Pancreas (tissue), 10 donors: ENCODE data around the gene NTN1. TPM values are rescaled to one million over a fixed set of nuclear protein-coding genes. Genes with fewer than 3 reads are reported as not detected.

Source experiments
- ATAC-seq, 4 donors: fragments of 200-7000 bp; cut with Tn5 transposase; one replicate each; pipeline versions ENCODE4 v1.8.0 to v1.9.1; 2020; ENCODE audit warnings: mild to moderate bottlenecking in 4 of 4, moderate library complexity in 4 of 4
- DNase-seq, 6 donors: peaks; one replicate each; pipeline ENCODE4 v3.0.0-alpha.2; 2020
- FAIRE-seq: peaks from 2 replicates; lab custom pipeline; 2012; peaks lifted over from hg19 to GRCh38; lab: Jason Lieb, UNC
- H3K27ac ChIP-seq, 4 donors: fragments of 200-600 bp; sonication (generic); 1 replicate in 3 of 4; 2 replicates in 1 of 4; pipeline versions ENCODE4 v1.5.0 to v1.8.0; 2020
- H3K27me3 ChIP-seq, 4 donors: fragments of 200-600 bp; one replicate each; pipeline ENCODE4 v1.8.0; 2021
- H3K36me3 ChIP-seq, 3 donors: fragments of 200-600 bp; sonication (generic) in 1 of 3; one replicate each; pipeline versions ENCODE4 v1.5.0 to v1.8.0; 2020 to 2021
- H3K4me1 ChIP-seq, 3 donors: fragments of 200-600 bp; one replicate each; pipeline ENCODE4 v1.8.0; 2021
- H3K4me3 ChIP-seq, 4 donors: fragments of 200-600 bp; sonication (generic) in 2 of 4; one replicate each; pipeline versions ENCODE4 v1.5.0 to v1.8.0; 2020 to 2021
- H3K9me3 ChIP-seq, 4 donors: fragments of 200-600 bp; one replicate each; pipeline ENCODE4 v1.8.0; 2021
- WGBS, 2 donors: extraction: QIAGEN DNeasy Blood & Tissue Kit; methylation state at CpG; one replicate each; pipeline ENCODE4 v1.1.7; 2013; 5-methylcytosine and 5-hydroxymethylcytosine counted together
- intact Hi-C, 3 donors: fragments of 100-400 bp; cut with DNase I; formaldehyde crosslinking; loops; one replicate each; pipeline versions ENCODE4 v1.11.1 to v1.14.2; 2022
- polyA plus RNA-seq, 2 donors: library from polyadenylated mRNA; stranded (reverse); fragments of 200-250 nt; gene quantifications; one replicate each; pipeline ENCODE4 v1.2.3, GENCODE V29; 2013
- total RNA-seq, 6 donors: library from RNA; stranded (reverse); fragmentation: NEBNext Ultra II Directional in 4 of 6; extraction: Animal tissue kit (Norgen Biotek cat#: 25700) in 4 of 6; gene quantifications; one replicate each; pipeline versions ENCODE4 v1.2.1 to v1.2.4, GENCODE V29; 2021 to 2023
- TF ChIP-seq, protein P1 (sequence below), 4 donors: fragments of 200-600 bp; sonication (generic) in 3 of 4; IDR thresholded peaks; one replicate each; pipeline versions ENCODE4 v1.5.0 to v1.8.0; 2021; ENCODE audit warnings: antibody characterized with exemption in 4 of 4
- donor health status: healthy with polysubstance abuse.
- donor health status: DM: no; HTN: no; CAD: no; lungs with moderate emphysema.
- donor health status: DM: no; HTN: no; CAD: no.
- donor health status: control.
- donor health status: control.
- donor health status: Bipolar disorder and iron deficiency.
- donor health status: DM: yes; HTN: yes; CAD: no.
- donor health status: DM: no; HTN: no; CAD: no.
- donor health status: DM: no; HTN: no; CAD: no.
- donor health status: DM: yes; HTN: yes; CAD: no.

Gene NTN1
- total and polyA plus RNA-seq, 8 donors, result 1.8 to 4.3 (median 2.5) TPM

GRCh38 chr17:9228408-9229159 is 207.3 kb downstream of the NTN1 start:
- no peaks in the 10 kb centered on the region for H3K9me3 ChIP-seq
- DNase-seq (no peak), FAIRE-seq (no peak), ATAC-seq (peak; percentile 32 to 79 (median 57))
- 67 to 68% methylated on average over 16 of the region's 16 CpGs for WGBS, 2 donors
- peaks cover 0 to 6% (median 0%) of the 10 kb centered on the region in 3 donors for H3K4me1 ChIP-seq
- H3K27ac ChIP-seq, result peak overlapping the region in 1 of 4 donors; percentile 37
- intact Hi-C loops, result no loop called here
- TF ChIP-seq, protein P1, sequence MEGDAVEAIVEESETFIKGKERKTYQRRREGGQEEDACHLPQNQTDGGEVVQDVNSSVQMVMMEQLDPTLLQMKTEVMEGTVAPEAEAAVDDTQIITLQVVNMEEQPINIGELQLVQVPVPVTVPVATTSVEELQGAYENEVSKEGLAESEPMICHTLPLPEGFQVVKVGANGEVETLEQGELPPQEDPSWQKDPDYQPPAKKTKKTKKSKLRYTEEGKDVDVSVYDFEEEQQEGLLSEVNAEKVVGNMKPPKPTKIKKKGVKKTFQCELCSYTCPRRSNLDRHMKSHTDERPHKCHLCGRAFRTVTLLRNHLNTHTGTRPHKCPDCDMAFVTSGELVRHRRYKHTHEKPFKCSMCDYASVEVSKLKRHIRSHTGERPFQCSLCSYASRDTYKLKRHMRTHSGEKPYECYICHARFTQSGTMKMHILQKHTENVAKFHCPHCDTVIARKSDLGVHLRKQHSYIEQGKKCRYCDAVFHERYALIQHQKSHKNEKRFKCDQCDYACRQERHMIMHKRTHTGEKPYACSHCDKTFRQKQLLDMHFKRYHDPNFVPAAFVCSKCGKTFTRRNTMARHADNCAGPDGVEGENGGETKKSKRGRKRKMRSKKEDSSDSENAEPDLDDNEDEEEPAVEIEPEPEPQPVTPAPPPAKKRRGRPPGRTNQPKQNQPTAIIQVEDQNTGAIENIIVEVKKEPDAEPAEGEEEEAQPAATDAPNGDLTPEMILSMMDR (IDR thresholded peaks at IDR 0.05), result no peak
- H3K36me3 ChIP-seq, result no peaks in the 10 kb centered on the region
- H3K4me3 ChIP-seq, result no peak overlapping the region
- H3K27me3 ChIP-seq, result no peaks in the 10 kb centered on the region

DNA sequence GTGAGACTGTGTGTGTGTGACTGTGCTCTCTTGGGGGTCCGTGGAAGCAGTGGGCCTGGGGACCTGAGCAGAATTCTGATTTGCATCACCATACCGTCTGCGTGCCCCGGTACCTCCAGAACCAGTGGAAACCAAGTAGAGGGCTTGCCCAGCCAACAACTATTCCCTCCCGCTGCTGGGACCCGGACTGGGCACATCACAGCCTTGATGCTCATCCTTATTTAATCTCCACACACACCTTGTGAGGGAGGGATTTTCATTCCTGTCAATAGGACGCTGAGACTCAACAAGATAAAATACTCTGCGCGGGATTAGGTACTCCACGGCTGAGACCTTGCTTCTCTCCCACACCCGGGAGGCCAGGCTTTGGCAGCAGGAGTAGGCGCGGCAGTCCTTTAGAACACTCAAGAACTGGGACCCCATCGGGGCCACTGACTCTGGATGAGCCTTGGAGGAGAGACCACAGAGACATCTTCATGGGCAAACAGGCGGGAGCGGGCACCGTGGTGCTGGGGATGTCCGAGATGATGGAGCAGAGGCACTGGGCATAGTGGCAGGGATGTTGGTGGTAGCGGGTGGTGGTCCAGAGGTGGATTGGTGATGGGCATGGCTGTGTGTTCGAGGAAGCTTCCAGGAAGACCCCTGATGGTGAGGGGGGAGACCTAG is 208.0 kb downstream of the NTN1 start:
- Histone ChIP-seq H3K27ac (no peak overlapping the region), H3K27me3 (no peaks in the 10 kb centered on the region), H3K9me3 (no peaks in the 10 kb centered on the region), H3K36me3 (no peaks in the 10 kb centered on the region), H3K4me1 (peaks cover 0 to 6% (median 0%) of the 10 kb centered on the region in 3 donors), H3K4me3 (no peak overlapping the region)
- intact Hi-C loops, result no loop called here
- no peak for FAIRE-seq
- no peak for DNase-seq
- no peak for ATAC-seq
- TF ChIP-seq, protein P1 (IDR thresholded peaks at IDR 0.05), result no peak
- WGBS, 2 donors, result 80 to 85% methylated on average over 20 of the region's 20 CpGs

- WGBS, 2 donors, result 73 to 81% methylated on average over 9 of the region's 9 CpGs
- Histone ChIP-seq H3K4me3 (no peak overlapping the region), H3K27ac (no peak overlapping the region), H3K4me1 (peaks cover 0 to 6% (median 0%) of the 10 kb centered on the region in 3 donors), H3K27me3 (no peaks in the 10 kb centered on the region), H3K36me3 (no peaks in the 10 kb centered on the region), H3K9me3 (no peaks in the 10 kb centered on the region)
- no peak for DNase-seq
- intact Hi-C loops, result no loop called here
- no peak for ATAC-seq
- no peak for FAIRE-seq
- TF ChIP-seq, protein P1 (IDR thresholded peaks at IDR 0.05), result no peak
Observed at GRCh38 chr17:9229826-9230201, 208.5 kb downstream of the NTN1 start.

DNA sequence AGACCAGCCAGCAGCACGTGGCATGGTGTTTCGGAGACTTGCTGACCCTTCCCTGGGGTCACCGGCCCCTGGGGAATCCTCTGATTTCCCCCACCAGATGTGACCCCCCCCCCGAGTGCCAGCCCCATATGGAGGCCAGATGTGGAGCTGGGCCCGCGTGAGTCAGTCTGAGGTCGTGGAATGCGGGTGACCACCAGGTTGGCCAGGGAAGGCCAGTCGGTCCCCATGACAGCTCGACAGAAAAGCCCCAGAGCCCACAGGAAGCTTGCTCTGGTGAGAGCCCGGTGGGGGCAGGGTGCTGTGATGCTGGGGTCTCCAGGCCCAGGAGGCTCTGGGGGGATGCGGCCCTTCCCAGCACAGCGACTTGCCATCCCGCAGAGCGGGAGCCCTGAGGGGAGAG is 209.0 kb downstream of the NTN1 start:
- Histone ChIP-seq H3K4me1 (peaks cover 0 to 6% (median 0%) of the 10 kb centered on the region in 3 donors), H3K9me3 (no peaks in the 10 kb centered on the region), H3K27ac (no peak overlapping the region), H3K27me3 (no peaks in the 10 kb centered on the region), H3K36me3 (no peaks in the 10 kb centered on the region), H3K4me3 (no peak overlapping the region)
- DNase-seq (peak in 1 of 6 donors; percentile 57), ATAC-seq (no peak), FAIRE-seq (no peak)
- intact Hi-C loops, result no loop called here
- WGBS, 2 donors, result 77 to 82% methylated on average over 11 to 15 of the region's 15 CpGs
- TF ChIP-seq, protein P1 (IDR thresholded peaks at IDR 0.05), result no peak
